HepG2 (cell line): Measurements from ENCODE around the gene TROAP. TPM values are rescaled to one million over a fixed set of nuclear protein-coding genes. Genes with fewer than 3 reads are reported as not detected.

Experiments
- CENPBD1 ChIP-seq: sonication (generic); formaldehyde crosslinking; IDR thresholded peaks from 2 replicates; pipeline ENCODE4 v1.8.0; 2022; ENCODE audit warnings: missing genetic modification reagents, low read depth, mild to moderate bottlenecking, borderline replicate concordance
- HNF1B ChIP-seq: sonication (generic); formaldehyde crosslinking; IDR thresholded peaks from 2 replicates; pipeline ENCODE4 v1.5.1; 2020; ENCODE audit warnings: mild to moderate bottlenecking, moderate library complexity, missing genetic modification reagents
- HNF4G ChIP-seq, 2 experiments: sonication (generic) in 1 of 2; formaldehyde crosslinking in 1 of 2; IDR thresholded peaks; 2 replicates each; pipeline versions ENCODE4 v1.4.0 to v1.6.1; 2011 to 2020; ENCODE audit warnings: borderline replicate concordance in 2 of 2, low read depth in 2 of 2, mild to moderate bottlenecking in 2 of 2, low read length in 1 of 2, missing genetic modification reagents in 1 of 2, moderate library complexity in 1 of 2
- LBX2 ChIP-seq: sonication (generic); formaldehyde crosslinking; IDR thresholded peaks from 2 replicates; pipeline ENCODE4 v1.5.0; 2020; ENCODE audit warnings: missing genetic modification reagents, mild to moderate bottlenecking, borderline replicate concordance
- MED8 ChIP-seq: sonication (generic); formaldehyde crosslinking; IDR thresholded peaks from 2 replicates; pipeline ENCODE4 v1.8.1; 2023; ENCODE audit warnings: mild to moderate bottlenecking, missing genetic modification reagents; ENCODE audit not compliant: insufficient replicate concordance
- MIXL1 ChIP-seq: IDR thresholded peaks from 2 replicates; pipeline ENCODE4 v1.6.1; 2016
- NKX3-1 ChIP-seq: sonication (generic); formaldehyde crosslinking; IDR thresholded peaks from 2 replicates; pipeline ENCODE4 v1.5.0; 2020; ENCODE audit warnings: missing genetic modification reagents
- PITX1 ChIP-seq: sonication (generic); formaldehyde crosslinking; IDR thresholded peaks from 2 replicates; pipeline ENCODE4 v1.5.1; 2020; ENCODE audit warnings: mild to moderate bottlenecking, missing genetic modification reagents
- RXRA ChIP-seq: sonication (generic); formaldehyde crosslinking; IDR thresholded peaks from 2 replicates; pipeline ENCODE4 v1.5.1; 2020; ENCODE audit warnings: missing genetic modification reagents
- SRSF1 ChIP-seq: fragments of 200-400 bp; formaldehyde crosslinking; optimal IDR thresholded peaks from 2 replicates; pipeline ENCODE3; 2017; ENCODE audit warnings: mild to moderate bottlenecking, low read depth, low read length, moderate library complexity
- ZNF136 ChIP-seq: sonication (generic); formaldehyde crosslinking; IDR thresholded peaks from 2 replicates; pipeline ENCODE4 v1.8.1; 2022; ENCODE audit warnings: low read depth, mild to moderate bottlenecking, moderate library complexity, missing genetic modification reagents
- ZNF207 ChIP-seq: fragments of 450-650 bp; IDR thresholded peaks from 2 replicates; pipeline ENCODE4 v1.6.1; 2016; ENCODE audit warnings: antibody characterized with exemption, borderline replicate concordance
- ZNF615 ChIP-seq: sonication (generic); formaldehyde crosslinking; IDR thresholded peaks from 2 replicates; pipeline ENCODE4 v1.5.0; 2020; ENCODE audit warnings: mild to moderate bottlenecking, missing genetic modification reagents, borderline replicate concordance
- ZNF704 ChIP-seq: sonication (generic); formaldehyde crosslinking; IDR thresholded peaks from 2 replicates; pipeline ENCODE4 v1.8.1; 2023; ENCODE audit warnings: mild to moderate bottlenecking, inconsistent platforms, moderate library complexity, missing genetic modification reagents, borderline replicate concordance
- ZNF772 ChIP-seq: sonication (generic); formaldehyde crosslinking; IDR thresholded peaks from 2 replicates; pipeline ENCODE4 v1.5.0; 2020; ENCODE audit warnings: mild to moderate bottlenecking, missing genetic modification reagents
- ZNF839 ChIP-seq: sonication (generic); formaldehyde crosslinking; IDR thresholded peaks from 2 replicates; pipeline ENCODE4 v1.4.0; 2020; ENCODE audit warnings: missing genetic modification reagents, mild to moderate bottlenecking, borderline replicate concordance
- ZNF850 ChIP-seq: sonication (generic); formaldehyde crosslinking; conservative IDR thresholded peaks from 2 replicates; pipeline ENCODE4 v1.9.0; 2021; ENCODE audit warnings: mild to moderate bottlenecking, missing genetic modification reagents
- polyA plus RNA-seq, 8 experiments: library from polyadenylated mRNA; depleted of rRNA in 3 of 8; stranded (reverse) in 7 of 8; unstranded in 1 of 8; fragments of >200 nt; fragmentation: Illumina TruSeq in 4 of 8; extraction: Trizol in 4 of 8; gene quantifications; 2 replicates each; pipeline versions ENCODE4 v1.2.1 to v1.2.3, GENCODE V29; 2011 to 2016; ENCODE audit warnings: low read depth in 4 of 8, missing spikeins in 1 of 8, mixed read lengths in 1 of 8; ENCODE audit not compliant: insufficient read depth in 1 of 8
- total RNA-seq, 5 experiments: library from RNA; depleted of rRNA; stranded (reverse); fragments of >200 nt; fragmentation: Illumina TruSeq; extraction: Trizol; gene quantifications; 2 replicates each; pipeline ENCODE4 v1.2.3, GENCODE V29; 2016; ENCODE audit warnings: low read depth in 1 of 5
- TF ChIP-seq, protein P1 (sequence below): sonication (generic); formaldehyde crosslinking; IDR thresholded peaks from 2 replicates; pipeline ENCODE4 v1.4.0; 2020; ENCODE audit warnings: mild to moderate bottlenecking, missing genetic modification reagents
- TF ChIP-seq, protein P2 (sequence below): sonication (generic); formaldehyde crosslinking; IDR thresholded peaks from 2 replicates; pipeline ENCODE4 v1.5.1; 2020; ENCODE audit warnings: missing genetic modification reagents, mild to moderate bottlenecking, borderline replicate concordance

The TROAP gene
- total and polyA plus RNA-seq, 2 of the 13 experiments (the other 11 are each of a cell fraction or from before 2014, with no cell fraction given), result 22.5 to 30.9 TPM

DNA sequence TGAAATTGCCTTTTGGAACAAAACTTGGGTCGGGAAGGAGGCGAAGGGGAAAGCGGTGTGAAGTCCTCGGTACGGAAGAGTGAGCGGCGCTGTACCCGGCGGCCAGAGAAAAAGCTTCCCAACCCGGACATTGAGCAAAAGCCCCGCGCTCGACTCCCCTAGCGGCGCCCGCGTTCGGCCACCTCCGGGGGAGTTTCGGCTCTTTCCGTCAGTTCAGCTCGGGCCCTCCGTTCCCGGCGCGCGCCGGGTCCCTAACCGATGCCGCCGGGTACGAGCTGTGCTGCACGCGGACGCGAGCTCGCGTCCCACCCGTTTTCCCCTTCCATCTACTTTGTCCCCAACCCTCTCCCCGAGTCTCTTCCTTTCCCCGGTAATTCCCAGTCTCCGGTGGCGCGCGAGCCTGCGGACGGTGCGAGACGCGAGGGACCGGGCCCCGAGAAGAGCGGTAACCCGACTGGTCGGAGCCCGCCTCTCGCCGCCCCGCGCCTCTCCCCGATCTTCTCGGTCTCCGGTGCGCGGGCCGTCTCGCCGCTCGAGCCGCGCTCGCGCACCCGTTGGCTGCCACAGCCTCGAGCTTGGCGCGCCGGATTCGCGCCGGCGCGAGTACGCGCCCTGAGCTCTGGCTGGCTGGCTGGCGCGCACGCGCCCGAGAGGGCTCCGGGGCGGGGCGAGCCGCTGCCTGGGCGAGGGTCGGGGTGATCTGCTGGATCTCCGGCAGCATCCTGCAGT is 43.8 kb downstream of the TROAP start (continued):
- peak; percentile 48 for TF ChIP-seq SRSF1
- no peak for TF ChIP-seq CENPBD1
- peak; percentile 27 for TF ChIP-seq MED8 (CRISPR knock-in tag)
- peak; percentile 15; the same call in 1 of the 2 replicates for TF ChIP-seq PITX1 (CRISPR knock-in tag)
- no peak for TF ChIP-seq MIXL1 (CRISPR knock-in tag)
- TF ChIP-seq, protein P1, sequence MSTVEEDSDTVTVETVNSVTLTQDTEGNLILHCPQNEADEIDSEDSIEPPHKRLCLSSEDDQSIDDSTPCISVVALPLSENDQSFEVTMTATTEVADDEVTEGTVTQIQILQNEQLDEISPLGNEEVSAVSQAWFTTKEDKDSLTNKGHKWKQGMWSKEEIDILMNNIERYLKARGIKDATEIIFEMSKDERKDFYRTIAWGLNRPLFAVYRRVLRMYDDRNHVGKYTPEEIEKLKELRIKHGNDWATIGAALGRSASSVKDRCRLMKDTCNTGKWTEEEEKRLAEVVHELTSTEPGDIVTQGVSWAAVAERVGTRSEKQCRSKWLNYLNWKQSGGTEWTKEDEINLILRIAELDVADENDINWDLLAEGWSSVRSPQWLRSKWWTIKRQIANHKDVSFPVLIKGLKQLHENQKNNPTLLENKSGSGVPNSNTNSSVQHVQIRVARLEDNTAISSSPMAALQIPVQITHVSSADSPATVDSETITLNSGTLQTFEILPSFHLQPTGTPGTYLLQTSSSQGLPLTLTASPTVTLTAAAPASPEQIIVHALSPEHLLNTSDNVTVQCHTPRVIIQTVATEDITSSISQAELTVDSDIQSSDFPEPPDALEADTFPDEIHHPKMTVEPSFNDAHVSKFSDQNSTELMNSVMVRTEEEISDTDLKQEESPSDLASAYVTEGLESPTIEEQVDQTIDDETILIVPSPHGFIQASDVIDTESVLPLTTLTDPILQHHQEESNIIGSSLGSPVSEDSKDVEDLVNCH (CRISPR knock-in tag), result no peak
- TF ChIP-seq NKX3-1 (CRISPR knock-in tag), result no peak; the same call in 1 of the 2 replicates
- TF ChIP-seq ZNF839, result peak; percentile 94
- peak; percentile 20; the same call in 1 of the 2 replicates for TF ChIP-seq LBX2
- TF ChIP-seq HNF4G (IDR thresholded peaks at IDR 0.05; ENCODE audit: borderline replicate concordance, low read depth, low read length), result peak; percentile 52; the same call in 1 of the 2 replicates
- TF ChIP-seq HNF4G (CRISPR knock-in tag; IDR thresholded peaks at IDR 0.05; ENCODE audit: borderline replicate concordance, low read depth), result 0 out of 2 replicates have a peak, but pooled peaks have one; percentile 6
- no peak for TF ChIP-seq ZNF207
- TF ChIP-seq RXRA, result no peak; the same call in none of the 2 replicates
- TF ChIP-seq ZNF850, result no peak
- TF ChIP-seq, protein P2, sequence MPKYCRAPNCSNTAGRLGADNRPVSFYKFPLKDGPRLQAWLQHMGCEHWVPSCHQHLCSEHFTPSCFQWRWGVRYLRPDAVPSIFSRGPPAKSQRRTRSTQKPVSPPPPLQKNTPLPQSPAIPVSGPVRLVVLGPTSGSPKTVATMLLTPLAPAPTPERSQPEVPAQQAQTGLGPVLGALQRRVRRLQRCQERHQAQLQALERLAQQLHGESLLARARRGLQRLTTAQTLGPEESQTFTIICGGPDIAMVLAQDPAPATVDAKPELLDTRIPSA, result no peak
- TF ChIP-seq ZNF615 (CRISPR knock-in tag), result no peak
- TF ChIP-seq ZNF136 (CRISPR knock-in tag), result no peak
- peak; percentile 83 for TF ChIP-seq ZNF772 (CRISPR knock-in tag)
- TF ChIP-seq HNF1B (CRISPR knock-in tag), result no peak
- 0 out of 2 replicates have a peak, but pooled peaks have one; percentile 66 for TF ChIP-seq ZNF704
